Activated T-cell treated with anti-CD3 and anti-CD28 coated beads, Interleukin-2, amount 50 U/mL, for 48 hours (primary cell): ENCODE data around the gene NPHS1.
"Not testable (repeated sequence)": the region's sequence is repeated elsewhere in the genome, so short reads cannot be mapped to it uniquely, and the experiment has no call there.

Experiments used
- DNase-seq, 2 experiments: peaks; one replicate each; pipeline ENCODE4 v3.0.0-alpha.2; 2020

NPHS1 gene

DNA sequence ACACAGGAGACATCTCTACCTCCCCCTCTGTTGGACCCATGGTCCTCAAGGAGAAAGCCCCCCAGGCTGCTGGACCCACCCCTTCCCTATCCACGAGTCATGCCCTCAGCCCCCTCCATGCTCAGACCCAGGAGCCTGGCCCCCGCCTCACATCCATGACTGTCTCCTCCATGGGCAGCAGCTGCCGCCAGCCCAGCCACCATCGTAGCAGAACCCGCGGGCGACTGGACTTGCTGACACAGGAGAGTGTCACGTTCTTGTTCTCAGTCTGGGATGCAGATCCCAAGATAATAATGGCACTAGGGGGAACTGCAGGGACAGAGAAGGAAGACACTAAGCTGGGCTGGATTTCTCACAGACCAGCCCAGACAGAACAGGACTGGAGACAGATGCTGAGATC lies 3.8 kb downstream of the NPHS1 start:
- no peak for DNase-seq

DNA sequence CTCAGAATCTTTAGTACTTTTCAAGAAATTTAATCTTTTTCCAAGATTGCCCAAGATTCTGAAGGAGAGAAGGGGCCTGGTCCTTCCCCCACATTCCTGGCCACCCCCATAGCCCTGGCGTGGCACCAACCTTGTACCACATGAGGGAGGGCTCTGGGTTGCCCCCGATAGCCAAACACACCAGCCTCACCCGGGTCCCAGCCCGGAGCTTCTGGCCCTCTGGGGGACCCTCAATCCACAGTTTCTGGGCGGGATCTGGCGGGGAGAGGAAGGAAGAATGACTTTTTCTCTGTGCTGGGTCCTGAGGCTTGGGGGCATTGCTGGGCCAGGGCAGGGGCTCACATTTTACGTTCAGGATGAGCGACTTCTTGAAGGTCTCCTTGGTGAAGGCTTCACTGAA lies 4.4 kb downstream of the NPHS1 start:
- DNase-seq, result no peak

DNA sequence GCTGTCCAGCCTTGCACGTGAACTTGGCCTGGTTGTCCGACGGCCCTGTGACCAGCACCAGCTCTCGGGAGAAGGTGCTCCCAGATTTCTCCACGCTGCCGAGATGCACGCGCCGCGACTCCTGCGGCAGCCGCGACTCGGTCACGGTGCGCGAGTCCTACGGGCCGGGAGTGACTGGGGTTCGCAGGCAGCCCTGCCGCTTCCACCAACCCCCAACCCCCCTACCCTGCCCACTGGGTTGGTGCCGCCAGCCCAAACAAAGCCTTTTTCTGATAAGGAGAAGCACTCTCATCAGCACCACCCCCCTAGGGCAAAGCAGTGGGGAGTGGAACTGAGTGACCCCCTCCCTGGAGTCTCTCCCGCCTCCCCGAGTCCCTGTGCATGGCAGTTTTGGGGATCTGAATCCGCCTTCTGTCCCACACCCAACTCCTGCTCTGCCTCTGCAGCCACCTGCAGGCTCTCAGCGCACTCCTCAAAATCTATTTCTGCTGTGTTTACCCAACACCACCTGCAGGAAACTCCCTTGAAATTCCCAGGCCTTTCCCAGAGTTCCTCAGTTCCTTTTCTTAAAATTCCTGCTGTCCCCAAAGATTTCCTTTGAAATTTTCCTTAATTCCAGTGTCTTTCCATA lies 6.2 kb downstream of the NPHS1 start:
- no peak for DNase-seq

DNA sequence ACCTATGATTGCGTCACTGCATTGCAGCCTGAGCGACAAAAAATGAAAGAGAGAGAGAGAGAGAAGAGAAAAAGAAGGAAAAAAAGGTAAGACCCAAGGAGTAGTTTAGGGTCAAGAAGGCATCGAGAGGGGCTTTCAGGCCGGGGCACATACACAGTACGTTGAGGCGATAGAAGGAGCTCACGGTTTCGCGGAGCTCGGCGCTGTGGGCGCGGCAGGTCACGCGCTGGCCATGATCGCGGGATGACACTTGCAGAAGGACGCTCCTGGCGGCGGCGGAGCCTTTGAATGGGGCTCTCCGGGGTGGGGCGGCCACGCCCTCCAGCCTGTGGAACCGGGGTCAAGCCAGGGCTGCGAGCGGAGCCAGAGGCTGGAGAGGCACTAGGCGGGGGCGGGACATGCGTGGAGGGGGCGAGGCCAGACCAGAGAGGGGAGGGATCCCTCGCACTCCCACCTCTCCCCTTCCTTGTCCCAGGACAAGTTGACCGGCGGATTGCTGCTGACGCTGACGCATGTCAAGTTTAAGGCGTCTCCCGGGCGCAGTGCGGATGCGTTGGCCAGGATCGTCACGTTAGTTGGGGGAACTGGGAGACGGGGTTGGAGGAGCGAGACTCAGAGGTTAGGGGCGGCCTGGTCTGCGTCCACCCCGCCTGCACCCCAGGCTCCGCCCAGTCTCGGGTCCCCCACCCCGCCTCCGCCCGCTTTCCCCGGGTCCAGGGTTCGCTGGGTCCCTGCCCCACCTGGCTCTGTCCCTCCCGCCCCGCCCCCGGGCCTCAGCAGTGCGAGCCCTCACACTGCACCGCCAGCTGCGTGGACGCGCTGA lies 6.9 kb downstream of the NPHS1 start:
- peak in 1 of 2 experiments; percentile 38 for DNase-seq

DNA sequence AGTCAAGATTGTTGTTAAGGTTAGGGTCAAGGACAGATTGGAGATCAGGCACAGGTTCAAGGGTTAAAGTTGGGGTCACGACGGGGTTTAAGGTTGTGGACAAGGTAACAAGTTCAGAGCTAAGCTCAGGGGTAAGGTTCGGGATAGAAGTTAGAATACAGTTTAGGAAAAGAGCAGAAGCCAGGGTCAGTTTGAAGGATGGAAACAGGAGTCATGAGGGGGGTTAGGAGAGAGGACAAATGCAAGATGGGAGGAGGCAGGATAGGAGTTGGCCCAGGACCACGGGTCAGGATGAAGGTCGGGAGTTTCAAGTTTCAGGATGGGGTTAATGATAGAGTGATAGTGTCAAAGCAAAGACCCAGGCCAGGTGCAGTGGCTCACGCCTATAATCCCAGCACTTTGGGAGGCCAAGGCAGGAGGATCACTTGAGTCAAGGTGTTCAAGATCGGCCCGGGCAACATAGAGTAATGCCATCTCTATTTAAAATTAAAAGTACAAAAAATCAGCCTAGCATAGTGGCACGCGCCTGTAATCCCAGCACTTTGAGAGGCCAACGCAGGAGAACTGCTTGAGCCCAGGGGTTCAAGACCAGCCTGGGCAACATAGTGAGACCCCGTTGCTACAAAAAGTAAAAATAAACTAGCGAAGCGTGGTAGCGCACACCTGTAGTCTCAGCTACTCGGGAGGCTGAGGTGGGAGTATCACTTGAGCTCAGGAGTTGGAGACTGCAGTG lies 7.7 kb downstream of the NPHS1 start:
- DNase-seq, result no peak

DNA sequence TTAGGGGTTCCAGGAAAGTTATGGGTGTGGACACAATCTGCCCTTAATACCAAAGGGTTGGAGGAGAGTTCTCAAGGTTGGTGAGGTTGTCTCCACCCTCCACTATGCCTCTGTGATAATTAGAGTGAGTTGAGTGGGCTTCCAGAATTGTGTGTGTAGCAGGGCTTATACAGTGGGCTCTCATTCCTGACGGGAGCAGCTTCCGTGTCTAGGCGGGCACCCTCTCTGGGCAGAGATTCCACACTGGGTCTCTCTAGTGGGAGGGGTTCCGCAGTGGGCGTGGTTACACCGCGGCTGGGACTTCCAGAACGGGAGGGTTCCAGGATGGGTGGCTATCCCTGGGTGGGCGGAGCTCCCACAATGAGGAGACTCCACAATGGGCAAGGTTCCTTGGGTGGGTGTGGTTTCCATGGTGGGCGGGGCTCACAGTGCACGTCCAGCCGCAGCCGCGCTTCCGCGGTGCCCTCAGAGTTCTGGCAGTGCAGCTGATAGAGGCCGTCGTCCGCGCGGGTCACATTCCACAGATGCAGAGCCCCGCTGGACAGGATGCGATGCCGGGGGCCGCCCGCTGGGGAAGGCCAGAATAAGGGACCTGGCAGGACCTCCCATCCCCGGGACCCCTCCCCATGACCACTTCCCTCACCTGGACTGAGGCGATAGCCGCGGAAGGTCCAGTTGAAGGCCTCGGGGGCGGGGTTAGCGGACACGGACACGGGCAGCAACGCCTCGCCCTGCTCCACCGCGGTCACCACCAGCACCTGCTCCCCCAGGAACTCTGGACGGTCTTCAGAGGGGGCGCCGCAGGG lies 8.4 kb downstream of the NPHS1 start:
- peak in 1 of 2 experiments; percentile 50 for DNase-seq

DNA sequence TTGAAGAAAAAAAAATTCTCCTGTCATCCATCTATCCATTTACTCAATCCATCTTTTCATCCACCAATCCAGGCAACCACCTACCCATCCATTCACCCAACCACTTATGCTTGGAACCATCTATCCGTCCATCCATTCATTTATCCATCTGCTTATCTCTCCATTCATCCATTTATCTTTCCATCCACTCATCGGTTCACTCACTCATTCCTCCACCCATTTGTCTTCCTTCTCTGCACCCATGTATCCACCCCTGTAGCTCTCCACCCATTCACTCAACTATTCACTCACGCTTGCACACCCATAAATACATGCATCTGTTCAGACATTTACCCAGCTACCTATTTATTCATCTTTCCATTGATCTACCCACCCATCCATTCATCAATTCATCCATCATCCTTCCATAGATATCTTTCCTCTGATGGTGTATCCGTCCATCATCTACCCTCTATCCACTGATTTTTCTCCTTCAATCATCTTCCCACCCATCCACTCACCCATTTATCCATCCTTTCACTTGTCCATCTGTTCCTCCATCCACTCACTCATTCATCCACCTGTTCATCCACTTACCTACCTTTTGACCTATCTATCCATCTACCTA lies 9.5 kb downstream of the NPHS1 start:
- no peak for DNase-seq

DNA sequence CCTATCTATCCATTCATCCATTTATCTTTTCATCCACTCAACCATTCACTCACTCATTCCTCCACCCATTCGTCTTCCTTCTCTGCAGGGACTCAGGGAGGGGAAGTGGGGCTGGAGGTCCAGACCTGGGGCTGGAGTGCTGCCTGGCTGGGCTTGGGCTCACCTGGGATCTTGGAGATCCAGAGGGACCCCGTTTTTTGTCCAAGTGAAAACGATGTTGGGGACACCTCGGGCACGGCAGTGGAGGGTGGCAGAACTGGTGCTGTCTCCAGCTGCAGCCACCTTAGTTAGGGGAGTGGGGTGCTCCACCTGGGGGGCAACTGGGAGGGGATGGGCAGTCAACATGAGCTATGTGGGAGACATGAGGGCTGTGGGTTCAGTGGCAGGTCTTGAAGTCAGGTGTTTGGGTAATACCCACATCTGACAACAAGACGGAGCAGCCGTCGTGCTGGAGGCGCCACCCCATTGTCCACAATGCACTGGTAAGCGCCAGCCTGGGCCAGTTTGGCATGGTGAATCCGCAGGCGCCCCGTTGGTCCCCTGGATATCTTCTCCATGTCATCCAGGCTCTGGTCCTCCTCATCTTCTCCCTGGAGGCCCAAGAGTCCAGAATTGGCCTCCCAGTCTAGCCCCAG lies 10.2 kb downstream of the NPHS1 start:
- no peak for DNase-seq

DNA sequence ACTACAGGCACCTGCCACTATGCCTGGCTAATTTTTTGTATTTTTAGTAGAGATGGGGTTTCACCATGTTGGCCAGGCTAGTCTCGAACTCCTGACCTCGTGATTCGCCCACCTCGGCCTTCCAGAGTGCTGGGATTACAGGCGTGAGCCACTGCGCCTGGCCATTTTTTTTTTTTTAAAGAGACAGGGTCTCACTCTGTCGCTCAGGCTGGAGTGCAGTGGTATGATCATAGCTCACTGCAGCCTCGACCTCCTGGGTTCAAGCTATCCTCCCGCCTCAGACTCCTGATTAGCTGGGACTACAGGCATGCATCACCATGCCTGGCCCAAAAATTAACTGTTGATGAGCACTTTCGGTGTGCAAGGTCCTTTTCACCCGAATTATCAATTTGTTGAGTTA lies 16.2 kb downstream of the NPHS1 start:
- not testable (repeated sequence) for DNase-seq

DNA sequence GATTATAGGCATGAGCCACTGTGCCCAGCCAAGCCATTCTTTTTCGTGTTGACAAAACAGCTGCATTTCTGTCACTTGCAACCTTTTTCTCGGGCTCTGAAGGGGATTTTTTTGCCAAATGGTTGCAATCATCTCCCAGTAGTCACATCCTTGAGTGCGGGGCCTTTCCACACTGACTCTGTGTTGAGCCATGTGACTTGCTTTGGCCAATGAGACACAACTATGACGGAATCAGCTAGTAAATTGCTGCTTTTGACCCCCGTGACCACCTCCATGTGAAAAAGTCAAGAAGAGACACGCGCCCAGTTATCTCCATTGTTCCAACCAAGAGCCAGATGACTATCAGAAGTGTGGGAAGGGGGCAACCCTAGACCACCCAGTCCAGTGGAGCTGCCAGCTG lies 18.3 kb downstream of the NPHS1 start:
- DNase-seq, result no peak

DNA sequence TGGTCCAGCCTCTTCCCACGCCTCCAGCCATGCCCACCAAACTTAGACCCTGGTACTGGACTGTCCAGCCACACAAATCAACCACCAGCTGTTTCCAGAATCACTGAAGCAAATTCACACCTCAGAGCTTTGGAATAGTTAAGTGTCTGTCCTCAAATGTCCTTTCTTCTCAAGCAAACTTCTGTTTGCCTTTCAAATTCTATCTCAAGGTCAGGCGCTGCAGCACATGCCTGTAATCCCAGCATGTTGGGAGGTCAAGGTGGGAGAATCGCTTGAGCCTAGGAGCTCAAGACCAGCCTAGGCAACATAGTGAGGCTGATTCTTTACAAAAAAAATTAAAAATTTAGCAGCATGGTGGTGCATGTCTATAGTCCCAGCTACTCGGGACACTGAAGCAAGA lies 20.2 kb downstream of the NPHS1 start:
- DNase-seq, result no peak

DNA sequence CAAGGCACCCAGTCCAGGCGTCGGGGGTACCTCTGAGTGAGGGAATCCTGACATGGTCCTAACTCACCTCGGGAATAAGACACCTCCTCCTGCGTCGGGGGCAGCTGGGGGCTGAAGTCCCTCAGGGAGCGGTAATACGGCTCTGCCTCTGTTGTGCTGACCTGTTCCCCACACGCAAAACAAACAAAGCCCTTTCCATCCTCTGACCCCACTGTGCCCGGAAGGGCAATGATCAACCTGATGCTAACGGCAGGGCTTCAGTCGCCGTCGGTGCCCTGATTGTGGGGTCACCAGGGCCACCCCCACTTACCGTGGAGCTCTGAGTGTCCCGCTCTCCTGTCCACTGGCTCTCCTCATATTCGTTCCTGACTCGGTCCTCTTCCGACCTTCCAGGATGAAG lies 21.3 kb downstream of the NPHS1 start:
- no peak for DNase-seq

DNA sequence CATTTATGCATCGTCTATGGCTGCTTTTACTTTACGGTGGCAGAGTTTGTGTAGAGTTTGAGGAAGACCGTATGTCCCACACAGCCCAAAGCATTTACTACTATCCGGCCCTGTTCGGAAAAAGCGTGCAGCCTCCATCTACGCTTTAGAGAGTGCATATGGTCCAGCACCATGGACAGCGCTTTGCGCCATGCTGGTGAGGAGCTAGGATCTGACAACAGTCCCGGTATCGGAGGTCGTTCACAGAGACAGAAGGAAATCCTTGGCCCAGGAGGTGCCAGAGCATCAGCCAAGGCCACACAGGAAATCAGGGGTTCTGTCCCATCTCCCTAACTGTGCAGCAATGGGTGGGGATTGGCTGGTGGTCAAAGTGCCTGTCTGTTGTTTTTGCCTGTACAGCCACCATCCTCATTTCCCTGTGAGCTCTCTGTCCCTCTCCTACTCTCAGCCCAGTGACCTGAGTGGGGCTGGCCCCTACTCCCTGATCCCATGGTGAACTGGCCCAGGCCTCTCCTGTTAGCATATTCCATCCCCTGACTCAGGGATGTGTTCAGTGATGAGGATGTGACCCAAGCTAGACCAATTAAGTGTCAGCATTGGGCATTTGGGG lies 23.5 kb downstream of the NPHS1 start:
- DNase-seq, result peak; percentile 62 to 66

DNA sequence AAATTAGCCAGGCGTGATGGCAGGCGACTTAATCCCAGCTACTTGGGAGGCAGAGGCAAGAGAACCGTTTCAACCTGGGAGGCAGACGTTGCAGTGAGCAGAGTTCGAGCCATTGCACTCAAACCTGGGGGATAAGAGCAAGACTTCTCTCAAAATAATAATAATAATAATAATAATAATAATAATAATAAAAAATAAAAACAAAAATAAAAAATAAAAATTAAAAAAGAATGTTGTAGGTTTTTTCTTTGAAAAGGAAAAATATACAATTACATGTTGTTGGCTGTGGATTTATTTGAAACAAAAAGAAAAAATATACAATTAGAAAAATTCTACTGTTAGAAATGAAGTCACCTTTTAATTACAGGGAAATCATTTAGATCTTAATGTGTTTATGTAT lies 28.2 kb downstream of the NPHS1 start:
- DNase-seq, result no peak

DNA sequence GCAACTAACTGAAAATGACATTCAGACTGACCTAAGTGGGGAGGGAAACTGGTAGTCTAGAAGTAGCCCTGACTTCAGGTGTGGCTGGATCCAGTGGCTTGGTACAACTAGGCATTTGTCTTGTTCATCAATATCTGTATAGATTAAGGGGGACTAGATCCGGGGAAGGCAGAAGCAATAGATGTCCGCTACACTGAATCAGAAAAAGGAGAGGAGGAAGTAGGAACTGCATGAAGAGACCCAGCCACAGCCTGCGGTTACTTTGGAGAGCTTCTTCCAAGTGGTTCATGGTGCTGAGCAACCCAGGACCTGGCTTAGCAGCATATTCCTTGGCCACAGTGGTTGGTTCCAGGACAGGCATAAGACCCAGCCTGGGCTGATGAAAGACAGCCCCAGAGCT lies 29.7 kb downstream of the NPHS1 start:
- DNase-seq, result no peak

DNA sequence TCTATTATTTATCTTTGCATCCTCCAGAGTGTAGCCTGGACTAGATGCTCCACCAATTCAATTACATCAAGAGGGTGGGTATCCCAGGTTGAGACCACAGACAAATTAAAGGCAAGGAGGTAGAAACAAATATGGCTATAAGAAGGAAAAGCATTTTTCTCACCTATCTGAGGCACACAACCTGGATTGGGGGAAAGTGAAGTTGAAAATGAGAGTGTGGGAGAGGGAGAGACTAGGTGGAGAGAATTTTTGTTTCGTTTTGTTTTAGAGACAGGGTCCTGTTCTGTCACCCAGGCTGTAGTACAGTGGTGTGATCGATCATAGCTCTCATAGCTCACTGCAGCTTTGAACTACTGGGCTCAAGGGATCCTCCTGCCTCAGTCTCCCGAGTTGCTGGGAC lies 33.9 kb downstream of the NPHS1 start:
- no peak for DNase-seq

DNA sequence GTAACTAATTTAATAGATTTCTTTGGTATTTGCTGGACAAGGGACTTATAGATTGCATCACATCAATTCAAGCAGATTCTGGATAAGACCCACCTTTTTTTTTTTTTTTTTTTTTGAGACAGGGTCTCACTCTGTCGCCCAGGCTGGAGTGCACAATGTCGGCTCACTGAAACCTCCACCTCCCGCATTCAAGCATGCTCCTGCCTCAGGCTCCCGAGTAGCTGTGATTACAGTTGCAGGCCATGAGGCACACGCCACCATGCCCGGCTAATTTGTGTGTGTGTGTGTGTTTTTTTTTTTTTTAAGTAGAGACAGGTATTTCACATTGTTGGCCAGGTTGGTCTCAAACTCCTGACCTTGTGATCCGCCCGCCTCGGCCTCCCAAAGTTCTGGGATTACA lies 35.5 kb downstream of the NPHS1 start:
- DNase-seq, result no peak

DNA sequence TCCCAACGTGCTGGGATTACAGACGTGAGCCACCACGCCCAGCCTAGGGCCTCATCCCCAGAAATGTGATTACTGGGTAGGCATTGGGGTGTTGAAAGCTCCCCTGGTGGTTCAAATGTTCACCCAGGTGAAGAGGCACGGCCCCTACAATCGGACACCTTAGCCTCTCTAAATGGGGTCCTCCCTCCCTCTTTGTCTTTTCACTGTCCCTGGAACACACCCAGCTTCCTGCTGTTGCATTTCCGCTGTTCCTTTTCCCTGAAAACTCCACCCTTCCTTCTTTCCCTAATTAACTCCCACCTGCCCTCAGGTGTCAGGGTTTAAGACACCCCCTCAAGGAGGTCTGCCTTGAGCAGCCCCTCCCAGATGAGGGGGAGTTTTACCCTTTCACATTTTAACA lies 36.0 kb downstream of the NPHS1 start:
- DNase-seq, result no peak

DNA sequence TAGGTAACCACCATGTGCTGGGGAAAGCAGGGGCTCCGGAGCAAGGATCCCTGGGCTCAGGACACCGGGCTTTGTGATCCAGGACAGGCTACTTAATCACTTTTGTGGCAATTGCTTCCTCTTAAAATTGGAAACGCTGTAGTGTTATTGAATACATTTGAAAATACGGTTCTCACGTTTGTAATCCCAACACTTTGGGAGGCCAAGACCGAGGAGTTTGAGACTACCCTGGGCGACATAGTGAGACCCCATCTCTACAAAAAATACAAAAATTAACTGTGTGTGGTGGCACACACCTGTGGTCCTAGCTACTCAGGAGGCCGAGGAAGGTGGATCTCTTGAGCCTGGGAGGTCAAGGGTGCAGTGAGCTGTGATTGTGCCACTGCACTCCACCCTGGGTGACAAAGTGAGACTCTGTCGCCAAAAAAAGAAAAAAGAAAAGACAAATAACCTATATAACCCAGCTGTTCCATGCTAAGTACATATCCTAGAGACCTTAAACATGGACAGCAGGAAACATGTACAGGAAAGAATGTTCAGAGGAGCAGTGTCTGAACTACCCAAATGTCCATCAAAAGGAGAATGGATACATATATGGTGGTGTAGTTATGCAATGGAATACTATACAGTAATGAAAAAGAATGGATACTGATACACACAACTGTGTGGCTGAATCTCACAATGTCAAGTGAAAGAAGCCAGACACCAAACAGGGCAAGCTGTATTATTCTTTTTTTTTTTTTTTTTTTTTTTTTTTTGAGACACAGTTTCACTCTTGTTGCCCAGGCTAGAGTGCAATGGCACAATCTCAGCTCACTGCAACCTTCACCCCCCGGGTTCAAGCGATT lies 39.0 kb downstream of the NPHS1 start:
- DNase-seq, result no peak

DNA sequence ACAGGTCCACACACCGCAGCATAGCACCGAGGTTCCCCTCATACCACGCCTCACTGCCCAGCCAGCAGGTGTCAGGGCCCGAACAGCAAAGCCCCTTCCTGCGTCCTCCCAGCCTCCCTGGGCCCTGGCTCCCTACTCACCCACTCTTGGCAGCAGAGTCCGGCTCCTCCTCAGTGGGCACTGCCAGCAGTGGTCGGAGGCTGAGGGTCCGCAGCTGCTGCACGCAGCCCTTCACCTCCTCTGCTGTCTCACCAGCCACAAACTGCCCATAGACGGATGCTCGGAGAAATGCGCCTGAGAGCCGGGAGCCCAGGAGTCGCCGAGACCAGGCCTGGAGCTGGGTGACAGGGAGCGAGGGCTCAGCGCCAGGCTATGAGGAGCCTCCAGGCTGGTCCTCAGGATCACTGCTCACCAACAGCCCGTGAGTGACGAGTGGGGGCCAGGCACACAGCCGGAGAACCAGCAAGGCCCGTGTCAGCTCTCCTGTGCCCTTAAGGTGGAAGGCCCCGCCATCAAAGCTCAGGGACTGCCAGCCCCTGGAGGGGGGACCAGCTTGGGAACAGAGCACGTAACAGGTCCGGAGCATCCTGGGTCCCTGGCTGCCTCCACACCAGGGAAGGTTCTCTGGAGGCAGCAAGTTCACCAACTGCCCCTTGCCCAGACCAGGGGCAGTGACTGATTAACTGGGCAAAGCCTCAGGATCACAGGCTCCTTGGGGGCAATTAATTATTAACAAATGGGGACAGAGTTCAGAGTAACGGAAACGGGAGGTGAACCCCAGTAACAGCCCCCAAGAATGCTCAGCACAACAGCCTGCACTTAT lies 39.9 kb downstream of the NPHS1 start, which contains the start of gene PRODH2:
PRODH2 (minus strand) TSS at position 626 of the 823 bp plus-strand sequence; CDS start at position 586, 40 bp downstream.
- no peak for DNase-seq
